CD4-positive, alpha-beta T cell treated with Interleukin-6 at 100 ng/mL for 8 hours (primary cell): Measurements from ENCODE around the gene MPHOSPH10.
"Not testable (repeated sequence)": the region's sequence is repeated elsewhere in the genome, so short reads cannot be mapped to it uniquely, and the experiment has no call there.

Source experiments
- DNase-seq: peaks from one replicate; pipeline ENCODE4 v3.0.0-alpha.2; 2020; ENCODE audit warnings: mixed read lengths, low spot score

MPHOSPH10 gene

GRCh38 chr2:71173096-71173495 is 42.7 kb downstream of the MPHOSPH10 start:
- DNase-seq: no peak

- no peak for DNase-seq
These were observed 43.8 kb downstream of the MPHOSPH10 start for GRCh38 chr2:71174207-71174606.

- not testable (repeated sequence) for DNase-seq
These were observed 48.4 kb downstream of the MPHOSPH10 start for GRCh38 chr2:71178836-71179235.

- DNase-seq: no peak
These were observed 50.9 kb downstream of the MPHOSPH10 start for GRCh38 chr2:71181316-71181715.

- not testable (repeated sequence) for DNase-seq
These were observed 53.1 kb downstream of the MPHOSPH10 start for GRCh38 chr2:71183306-71184115.

- DNase-seq: no peak
These were observed 56.5 kb downstream of the MPHOSPH10 start for GRCh38 chr2:71186973-71187372.

- no peak for DNase-seq
These were observed 57.2 kb downstream of the MPHOSPH10 start for GRCh38 chr2:71187589-71187988.

GRCh38 chr2:71190656-71191569 is 60.5 kb downstream of the MPHOSPH10 start:
- DNase-seq: no peak

GRCh38 chr2:71191570-71191943 is 61.1 kb downstream of the MPHOSPH10 start:
- no peak for DNase-seq
